HEK293T (cell line): ENCODE data around the gene SIM1.

Experiments
- CTCF ChIA-PET: fragments of 350-600 bp; formaldehyde crosslinking; extraction: SDS; loops from one replicate; lab custom pipeline; 2021; ENCODE audit warnings: antibody characterized with exemption, inconsistent platforms; lab: Yijun Ruan, JAX
- POLR2A ChIA-PET: fragments of 350-600 bp; formaldehyde crosslinking; extraction: SDS; loops from one replicate; lab custom pipeline; 2020; ENCODE audit warnings: antibody characterized with exemption, inconsistent platforms; lab: Yijun Ruan, JAX
- DNase-seq: peaks from one replicate; pipeline ENCODE4 v3.0.0; 2012; ENCODE audit warnings: mixed read lengths; ENCODE audit errors: extremely low spot score
- ARNT ChIP-seq: fragments of 450-650 bp; IDR thresholded peaks from 2 replicates; pipeline ENCODE4 v1.6.1; 2017; ENCODE audit warnings: mild to moderate bottlenecking
- BHLHE40 ChIP-seq: fragments of 450-650 bp; IDR thresholded peaks from 2 replicates; pipeline ENCODE4 v1.6.1; 2016; ENCODE audit warnings: mild to moderate bottlenecking, moderate library complexity, borderline replicate concordance
- CTBP1 ChIP-seq: fragments of 450-650 bp; IDR thresholded peaks from 2 replicates; pipeline ENCODE4 v1.6.1; 2016; ENCODE audit warnings: borderline replicate concordance
- ELF4 ChIP-seq: fragments of 450-650 bp; IDR thresholded peaks from 2 replicates; pipeline ENCODE4 v1.6.1; 2017; ENCODE audit warnings: antibody characterized with exemption
- FOXA1 ChIP-seq: fragments of 450-650 bp; IDR thresholded peaks from 2 replicates; pipeline ENCODE4 v1.6.1; 2016; ENCODE audit warnings: mild to moderate bottlenecking
- FOXK2 ChIP-seq: fragments of 450-650 bp; IDR thresholded peaks from 2 replicates; pipeline ENCODE4 v1.6.1; 2016; ENCODE audit warnings: mild to moderate bottlenecking
- FOXM1 ChIP-seq: fragments of 450-650 bp; IDR thresholded peaks from 2 replicates; pipeline ENCODE4 v1.6.1; 2017; ENCODE audit warnings: mild to moderate bottlenecking, borderline replicate concordance
- HDGF ChIP-seq: fragments of 450-650 bp; IDR thresholded peaks from 2 replicates; pipeline ENCODE4 v1.6.1; 2017; ENCODE audit warnings: antibody characterized with exemption, borderline replicate concordance
- L3MBTL2 ChIP-seq: fragments of 450-650 bp; conservative IDR thresholded peaks from 2 replicates; pipeline ENCODE4 v1.6.1; 2016; ENCODE audit warnings: mild to moderate bottlenecking
- LEF1 ChIP-seq: fragments of 450-650 bp; IDR thresholded peaks from 2 replicates; pipeline ENCODE4 v1.6.1; 2017; ENCODE audit warnings: mild to moderate bottlenecking, borderline replicate concordance
- NFRKB ChIP-seq: fragments of 450-650 bp; IDR thresholded peaks from 2 replicates; pipeline ENCODE4 v1.6.1; 2016; ENCODE audit warnings: mild to moderate bottlenecking, moderate library complexity
- PKNOX1 ChIP-seq: fragments of 450-650 bp; IDR thresholded peaks from 2 replicates; pipeline ENCODE4 v1.6.1; 2016
- SP1 ChIP-seq: fragments of 450-650 bp; IDR thresholded peaks from 2 replicates; pipeline ENCODE4 v1.6.1; 2017
- SUZ12 ChIP-seq: fragments of 450-650 bp; IDR thresholded peaks from 2 replicates; pipeline ENCODE4 v1.6.1; 2016; ENCODE audit warnings: mild to moderate bottlenecking
- TARDBP ChIP-seq: fragments of 450-650 bp; IDR thresholded peaks from 2 replicates; pipeline ENCODE4 v1.6.1; 2016
- ZNF384 ChIP-seq: fragments of 450-650 bp; IDR thresholded peaks from 2 replicates; pipeline ENCODE4 v1.6.1; 2016

SIM1 gene

GRCh38 chr6:100382031-100382430 is 82.7 kb downstream of the SIM1 start:
- CTCF ChIA-PET: no interaction called here
- POLR2A ChIA-PET: no interaction called here
- no peak for TF ChIP-seq L3MBTL2

GRCh38 chr6:100381111-100381510 is 83.6 kb downstream of the SIM1 start:
- no peak for TF ChIP-seq FOXM1
- TF ChIP-seq L3MBTL2: no peak
- TF ChIP-seq ELF4: no peak
- no peak for TF ChIP-seq LEF1
- no peak for TF ChIP-seq BHLHE40
- TF ChIP-seq CTBP1: no peak
- ChIA-PET POLR2A (no interaction called here), CTCF (interaction anchor here (0.6 kb wide), 1 partner anchor 170 kb away, joined by 3 read pairs; no protein-coding TSS in a partner anchor)
- DNase-seq: no peak

More at GRCh38 chr6:100382031-100382430, 82.7 kb downstream of the SIM1 start:
- DNase-seq: no peak

- POLR2A ChIA-PET: no interaction called here
- DNase-seq: no peak
- CTCF ChIA-PET: no interaction called here
- TF ChIP-seq FOXK2 (no peak), FOXM1 (no peak), SP1 (no peak), ZNF384 (no peak), HDGF (no peak), FOXA1 (no peak), SUZ12 (no peak), PKNOX1 (no peak), CTBP1 (no peak), BHLHE40 (no peak), ELF4 (no peak), L3MBTL2 (no peak), TARDBP (no peak), LEF1 (no peak)
These were observed 85.3 kb downstream of the SIM1 start for GRCh38 chr6:100379386-100379785.

GRCh38 chr6:100378576-100378975 is 86.1 kb downstream of the SIM1 start:
- ChIA-PET POLR2A (no interaction called here), CTCF (no interaction called here)
- no peak for DNase-seq
- TF ChIP-seq ZNF384: no peak
- no peak for TF ChIP-seq FOXM1
- no peak for TF ChIP-seq FOXK2
- no peak for TF ChIP-seq ELF4
- TF ChIP-seq FOXA1: no peak
- no peak for TF ChIP-seq TARDBP
- TF ChIP-seq NFRKB: no peak
- no peak for TF ChIP-seq SUZ12
- TF ChIP-seq PKNOX1: no peak
- no peak for TF ChIP-seq ARNT
- TF ChIP-seq HDGF: no peak
- no peak for TF ChIP-seq BHLHE40

GRCh38 chr6:100376103-100376502 is 88.6 kb downstream of the SIM1 start:
- ChIA-PET CTCF (interaction anchor here (0.9 kb wide), 1 partner anchor 12 kb away, joined by 3 read pairs; no protein-coding TSS in a partner anchor), POLR2A (interaction anchor here (1.1 kb wide), 1 partner anchor 89 kb away, joined by 3 read pairs; the partner anchor contains the start of gene SIM1)
- TF ChIP-seq L3MBTL2 (no peak), SP1 (no peak), HDGF (no peak), CTBP1 (no peak), FOXA1 (no peak), BHLHE40 (no peak), LEF1 (no peak), TARDBP (no peak), FOXM1 (no peak), NFRKB (no peak)
- no peak for DNase-seq

GRCh38 chr6:100372326-100373091 is 92.2 kb downstream of the SIM1 start:
- no peak for DNase-seq
- POLR2A ChIA-PET: no interaction called here
- no peak for TF ChIP-seq CTBP1
- TF ChIP-seq BHLHE40: no peak
- no peak for TF ChIP-seq LEF1
- TF ChIP-seq L3MBTL2: no peak
- no peak for TF ChIP-seq TARDBP
- TF ChIP-seq FOXA1: no peak
- TF ChIP-seq ZNF384: no peak
- TF ChIP-seq FOXK2: no peak
- CTCF ChIA-PET: interaction anchor here (0.8 kb wide), 1 partner anchor 31 kb away, joined by 3 read pairs; no protein-coding TSS in a partner anchor

GRCh38 chr6:100371591-100371990 is 93.1 kb downstream of the SIM1 start:
- DNase-seq: no peak
- CTCF ChIA-PET: no interaction called here
- no peak for TF ChIP-seq SP1
- TF ChIP-seq NFRKB: no peak
- no peak for TF ChIP-seq PKNOX1
- no peak for TF ChIP-seq FOXK2
- no peak for TF ChIP-seq ARNT
- no peak for TF ChIP-seq SUZ12
- TF ChIP-seq FOXA1: no peak
- TF ChIP-seq ELF4: no peak
- no peak for TF ChIP-seq FOXM1
- no peak for TF ChIP-seq ZNF384
- TF ChIP-seq LEF1: no peak
- TF ChIP-seq HDGF: no peak
- no peak for TF ChIP-seq BHLHE40
- TF ChIP-seq TARDBP: no peak
- TF ChIP-seq L3MBTL2: no peak
- TF ChIP-seq CTBP1: no peak
- POLR2A ChIA-PET: no interaction called here
